Ishikawa (cell line): ENCODE measurements around the gene NOSIP.

Experiments used
- CEBPB ChIP-seq: IDR thresholded peaks from 2 replicates; pipeline ENCODE4 v1.6.1; 2012
- CREB1 ChIP-seq: IDR thresholded peaks from 2 replicates; pipeline ENCODE4 v1.6.1; 2012; ENCODE audit warnings: low read depth
- EGR1 ChIP-seq: IDR thresholded peaks from 2 replicates; pipeline ENCODE4 v1.6.1; 2012
- EP300 ChIP-seq: IDR thresholded peaks from 2 replicates; pipeline ENCODE4 v1.6.1; 2012; ENCODE audit warnings: borderline replicate concordance
- FOXM1 ChIP-seq: IDR thresholded peaks from 2 replicates; pipeline ENCODE4 v1.6.1; 2012; ENCODE audit warnings: low read depth, borderline replicate concordance
- MAX ChIP-seq: IDR thresholded peaks from 2 replicates; pipeline ENCODE4 v1.6.1; 2012
- NFIC ChIP-seq: IDR thresholded peaks from 2 replicates; pipeline ENCODE4 v1.6.1; 2012
- RAD21 ChIP-seq: IDR thresholded peaks from 2 replicates; pipeline ENCODE4 v1.6.1; 2012; ENCODE audit warnings: low read depth
- TAF1 ChIP-seq: IDR thresholded peaks from 2 replicates; pipeline ENCODE4 v1.6.1; 2012; ENCODE audit warnings: low read depth, mild to moderate bottlenecking
- TCF12 ChIP-seq: IDR thresholded peaks from 2 replicates; pipeline ENCODE4 v1.6.1; 2012; ENCODE audit warnings: low read depth
- TEAD4 ChIP-seq: IDR thresholded peaks from 2 replicates; pipeline ENCODE4 v1.6.1; 2012
- YY1 ChIP-seq: IDR thresholded peaks from 2 replicates; pipeline ENCODE4 v1.6.1; 2012; ENCODE audit warnings: low read depth
- ZBTB7A ChIP-seq: IDR thresholded peaks from 2 replicates; pipeline ENCODE4 v1.6.1; 2012; ENCODE audit warnings: low read depth
- TF ChIP-seq, protein P1 (sequence below): IDR thresholded peaks from 2 replicates; pipeline ENCODE4 v1.6.1; 2012; ENCODE audit warnings: low read depth, mild to moderate bottlenecking

DNA sequence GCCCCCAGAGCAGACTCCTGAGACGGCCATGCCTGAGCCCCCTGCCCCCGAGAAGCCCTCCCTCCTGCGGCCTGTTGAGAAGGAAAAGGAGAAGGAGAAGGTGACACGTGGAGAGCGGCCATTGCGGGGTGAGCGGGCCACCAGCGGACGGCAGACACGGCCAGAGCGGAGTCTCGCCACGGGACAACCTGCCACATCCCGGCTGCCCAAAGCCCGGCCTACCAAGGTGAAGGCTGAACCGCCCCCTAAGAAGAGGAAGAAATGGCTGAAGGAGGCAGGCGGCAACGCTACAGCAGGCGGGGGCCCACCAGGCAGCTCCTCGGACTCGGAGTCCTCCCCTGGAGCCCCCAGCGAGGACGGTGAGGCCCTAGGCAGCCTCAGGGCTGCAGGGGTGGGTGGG lies 35.5 kb upstream of the NOSIP start:
- TF ChIP-seq EP300 (no peak), RAD21 (no peak), ZBTB7A (no peak), NFIC (no peak), CREB1 (no peak), TAF1 (no peak), YY1 (no peak), CEBPB (no peak), TEAD4 (no peak), TCF12 (no peak), FOXM1 (no peak), MAX (no peak), EGR1 (no peak)
- TF ChIP-seq, protein P1, sequence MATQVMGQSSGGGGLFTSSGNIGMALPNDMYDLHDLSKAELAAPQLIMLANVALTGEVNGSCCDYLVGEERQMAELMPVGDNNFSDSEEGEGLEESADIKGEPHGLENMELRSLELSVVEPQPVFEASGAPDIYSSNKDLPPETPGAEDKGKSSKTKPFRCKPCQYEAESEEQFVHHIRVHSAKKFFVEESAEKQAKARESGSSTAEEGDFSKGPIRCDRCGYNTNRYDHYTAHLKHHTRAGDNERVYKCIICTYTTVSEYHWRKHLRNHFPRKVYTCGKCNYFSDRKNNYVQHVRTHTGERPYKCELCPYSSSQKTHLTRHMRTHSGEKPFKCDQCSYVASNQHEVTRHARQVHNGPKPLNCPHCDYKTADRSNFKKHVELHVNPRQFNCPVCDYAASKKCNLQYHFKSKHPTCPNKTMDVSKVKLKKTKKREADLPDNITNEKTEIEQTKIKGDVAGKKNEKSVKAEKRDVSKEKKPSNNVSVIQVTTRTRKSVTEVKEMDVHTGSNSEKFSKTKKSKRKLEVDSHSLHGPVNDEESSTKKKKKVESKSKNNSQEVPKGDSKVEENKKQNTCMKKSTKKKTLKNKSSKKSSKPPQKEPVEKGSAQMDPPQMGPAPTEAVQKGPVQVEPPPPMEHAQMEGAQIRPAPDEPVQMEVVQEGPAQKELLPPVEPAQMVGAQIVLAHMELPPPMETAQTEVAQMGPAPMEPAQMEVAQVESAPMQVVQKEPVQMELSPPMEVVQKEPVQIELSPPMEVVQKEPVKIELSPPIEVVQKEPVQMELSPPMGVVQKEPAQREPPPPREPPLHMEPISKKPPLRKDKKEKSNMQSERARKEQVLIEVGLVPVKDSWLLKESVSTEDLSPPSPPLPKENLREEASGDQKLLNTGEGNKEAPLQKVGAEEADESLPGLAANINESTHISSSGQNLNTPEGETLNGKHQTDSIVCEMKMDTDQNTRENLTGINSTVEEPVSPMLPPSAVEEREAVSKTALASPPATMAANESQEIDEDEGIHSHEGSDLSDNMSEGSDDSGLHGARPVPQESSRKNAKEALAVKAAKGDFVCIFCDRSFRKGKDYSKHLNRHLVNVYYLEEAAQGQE: no peak
